ENCODE measurements around the gene SYDE1.

DNA sequence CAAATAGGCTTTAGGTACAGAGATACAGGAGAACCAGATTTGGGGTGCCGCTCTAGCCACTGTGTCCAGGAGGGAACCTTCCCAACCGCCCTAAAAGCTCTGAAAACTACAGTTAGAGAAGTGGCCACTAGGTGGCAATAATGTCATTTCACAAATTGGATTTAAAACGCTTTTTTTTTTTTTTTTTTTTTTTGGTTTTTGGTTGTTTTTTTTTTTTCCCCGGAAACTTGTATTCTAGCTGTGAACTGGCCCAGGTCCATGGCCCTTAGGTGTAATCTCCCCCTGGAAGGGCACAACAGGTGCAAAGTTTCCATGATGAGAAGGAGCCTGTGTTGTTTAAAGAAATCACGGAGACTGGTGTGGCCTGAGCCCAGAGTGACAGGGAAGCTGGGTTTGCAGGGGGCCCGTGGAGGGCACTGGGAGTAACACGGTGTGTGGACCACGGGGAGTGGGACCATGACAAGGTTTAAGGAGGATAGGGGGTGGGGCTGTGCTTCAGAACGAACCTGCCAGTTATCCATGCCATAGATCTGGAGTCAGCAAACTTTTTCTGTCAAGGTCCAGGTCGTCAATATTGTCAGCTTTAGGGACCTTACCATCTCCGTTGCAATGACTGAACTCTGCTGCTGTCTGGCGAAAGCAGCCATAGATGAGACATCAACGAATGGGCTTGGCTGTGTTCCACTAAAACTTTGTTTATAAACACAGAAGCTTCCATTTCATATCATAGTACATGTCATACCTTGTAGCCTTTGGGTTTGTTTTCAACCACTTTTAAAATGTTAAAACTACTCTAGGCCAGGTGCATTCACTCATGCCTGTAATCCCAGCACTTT, 15.1 kb upstream of the SYDE1 start:
- TF ChIP-seq, protein P1, sequence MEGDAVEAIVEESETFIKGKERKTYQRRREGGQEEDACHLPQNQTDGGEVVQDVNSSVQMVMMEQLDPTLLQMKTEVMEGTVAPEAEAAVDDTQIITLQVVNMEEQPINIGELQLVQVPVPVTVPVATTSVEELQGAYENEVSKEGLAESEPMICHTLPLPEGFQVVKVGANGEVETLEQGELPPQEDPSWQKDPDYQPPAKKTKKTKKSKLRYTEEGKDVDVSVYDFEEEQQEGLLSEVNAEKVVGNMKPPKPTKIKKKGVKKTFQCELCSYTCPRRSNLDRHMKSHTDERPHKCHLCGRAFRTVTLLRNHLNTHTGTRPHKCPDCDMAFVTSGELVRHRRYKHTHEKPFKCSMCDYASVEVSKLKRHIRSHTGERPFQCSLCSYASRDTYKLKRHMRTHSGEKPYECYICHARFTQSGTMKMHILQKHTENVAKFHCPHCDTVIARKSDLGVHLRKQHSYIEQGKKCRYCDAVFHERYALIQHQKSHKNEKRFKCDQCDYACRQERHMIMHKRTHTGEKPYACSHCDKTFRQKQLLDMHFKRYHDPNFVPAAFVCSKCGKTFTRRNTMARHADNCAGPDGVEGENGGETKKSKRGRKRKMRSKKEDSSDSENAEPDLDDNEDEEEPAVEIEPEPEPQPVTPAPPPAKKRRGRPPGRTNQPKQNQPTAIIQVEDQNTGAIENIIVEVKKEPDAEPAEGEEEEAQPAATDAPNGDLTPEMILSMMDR (IDR thresholded peaks at IDR 0.05) = peak; percentile 23 to 70 (median 42)
- no peak for TF ChIP-seq POLR2A (IDR thresholded peaks at IDR 0.05)
